GM12878 (cell line): Measurements from ENCODE around the gene SEMA3C.

Experiments
- ATF3 ChIP-seq: IDR thresholded peaks from 2 replicates; pipeline ENCODE4 v1.6.1; 2011; ENCODE audit warnings: low read depth, mild to moderate bottlenecking, low read length, moderate library complexity, borderline replicate concordance; ENCODE audit errors: extremely low read depth
- CTCF ChIP-seq, 3 experiments: IDR thresholded peaks in 2 of 3; conservative IDR thresholded peaks in 1 of 3; 2 replicates each; pipeline ENCODE4 v1.5.1; 2011; ENCODE audit warnings: low read depth in 3 of 3, low read length in 3 of 3, mild to moderate bottlenecking in 3 of 3, control low read depth in 2 of 3, moderate library complexity in 2 of 3, inconsistent platforms in 1 of 3, mixed read lengths in 1 of 3; ENCODE audit not compliant: control insufficient read depth in 2 of 3, insufficient read depth in 1 of 3; ENCODE audit errors: extremely low read depth in 1 of 3
- EP300 ChIP-seq, 2 experiments: fragments of 150-350 bp in 1 of 2; IDR thresholded peaks; 2 replicates each; pipeline ENCODE4 v1.6.1; 2011 to 2012; ENCODE audit warnings: low read depth in 2 of 2, low read length in 2 of 2, borderline replicate concordance in 1 of 2, improper control_type of control experiment in 1 of 2, inconsistent platforms in 1 of 2; ENCODE audit not compliant: control insufficient read depth in 1 of 2
- FOS ChIP-seq: IDR thresholded peaks from 3 replicates; pipeline ENCODE4 v1.6.1; 2011; ENCODE audit warnings: borderline replicate concordance; ENCODE audit not compliant: insufficient read length; ENCODE audit errors: extremely low read depth
- HDAC6 ChIP-seq: fragments of 200-600 bp; sonication (generic); IDR thresholded peaks from one replicate; pipeline ENCODE4 v1.8.0; 2017; ENCODE audit warnings: antibody characterized with exemption; ENCODE audit not compliant: unreplicated experiment
- MAX ChIP-seq: IDR thresholded peaks from 2 replicates; pipeline ENCODE4 v1.6.1; 2012; ENCODE audit warnings: low read depth, low read length, improper control_type of control experiment
- NR2C2 ChIP-seq: IDR thresholded peaks from 2 replicates; pipeline ENCODE4 v1.6.1; 2011; ENCODE audit warnings: borderline replicate concordance, low read depth; ENCODE audit not compliant: control insufficient read depth, insufficient read length
- SP1 ChIP-seq: IDR thresholded peaks from one replicate; pipeline ENCODE4 v1.6.1; 2011; ENCODE audit warnings: low read depth, low read length
- TCF12 ChIP-seq: IDR thresholded peaks from 2 replicates; pipeline ENCODE4 v1.6.1; 2011; ENCODE audit warnings: low read depth, mild to moderate bottlenecking, low read length
- ZBTB40 ChIP-seq: fragments of 450-650 bp; IDR thresholded peaks from 2 replicates; pipeline ENCODE4 v1.6.1; 2016; ENCODE audit warnings: mild to moderate bottlenecking, moderate library complexity, borderline replicate concordance
- ZNF207 ChIP-seq: fragments of 450-650 bp; IDR thresholded peaks from 2 replicates; pipeline ENCODE4 v1.6.1; 2014; ENCODE audit warnings: antibody characterized with exemption, mild to moderate bottlenecking, borderline replicate concordance
- ZNF24 ChIP-seq: fragments of 450-650 bp; IDR thresholded peaks from 2 replicates; pipeline ENCODE4 v1.6.1; 2017; ENCODE audit warnings: antibody characterized with exemption, mild to moderate bottlenecking

GRCh38 chr7:80875537-80876120, 43.2 kb downstream of the SEMA3C start:
- no peak for TF ChIP-seq ZNF24
- TF ChIP-seq FOS = no peak
- no peak for TF ChIP-seq MAX
- no peak for TF ChIP-seq ZNF207
- no peak for TF ChIP-seq ATF3
- TF ChIP-seq NR2C2 = no peak
- no peak for TF ChIP-seq ZBTB40
- no peak for TF ChIP-seq HDAC6
- TF ChIP-seq CTCF (IDR thresholded peaks at IDR 0.05 in 2 of 3, conservative IDR thresholded peaks at IDR 0.05 in 1 of 3; ENCODE audit: control insufficient read depth in 2 of 3, extremely low read depth in 1 of 3, insufficient read depth in 1 of 3, low read depth in 3 of 3, low read length in 3 of 3) = no peak
- no peak for TF ChIP-seq EP300 (IDR thresholded peaks at IDR 0.05; ENCODE audit: borderline replicate concordance in 1 of 2, control insufficient read depth in 1 of 2, low read depth in 2 of 2, low read length in 2 of 2)
- no peak for TF ChIP-seq TCF12
- TF ChIP-seq SP1 = no peak
